ENCODE results near the gene CERS1.

Gene CERS1

DNA sequence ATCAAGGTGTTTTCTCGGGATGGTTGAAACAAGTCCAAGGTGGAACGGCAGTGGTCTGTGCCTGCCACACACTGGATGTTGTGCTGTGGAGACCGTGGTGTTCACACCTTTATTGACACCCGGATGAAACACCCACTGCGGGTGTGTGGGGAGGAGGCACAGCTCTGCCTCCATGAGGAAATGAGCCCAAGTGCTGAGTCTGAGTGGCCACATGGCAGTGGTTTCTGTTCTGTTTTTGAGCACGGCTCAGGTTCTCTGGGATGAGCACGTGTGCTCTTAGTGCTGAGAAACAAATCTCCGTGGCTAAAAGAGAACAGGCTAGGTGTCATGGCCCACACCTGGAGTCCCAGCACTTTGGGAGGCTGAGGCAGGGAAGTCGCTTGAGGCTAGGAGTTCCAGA lies 34.7 kb downstream of the CERS1 start:
- TF ChIP-seq CSDC2 (CRISPR knock-in tag; IDR thresholded peaks at IDR 0.05) (no peak), BACH2 (CRISPR knock-in tag; IDR thresholded peaks at IDR 0.05; ENCODE audit: borderline replicate concordance) (no peak), SNAI2 (CRISPR knock-in tag; IDR thresholded peaks at IDR 0.05) (no peak), ISL1 (CRISPR knock-in tag; IDR thresholded peaks at IDR 0.05) (no peak), RARB (CRISPR knock-in tag; IDR thresholded peaks at IDR 0.05) (no peak), TOX (CRISPR knock-in tag; IDR thresholded peaks at IDR 0.05; ENCODE audit: borderline replicate concordance) (no peak), TCF4 (CRISPR knock-in tag; IDR thresholded peaks at IDR 0.05; ENCODE audit: borderline replicate concordance) (no peak), ZNF565 (CRISPR knock-in tag; conservative IDR thresholded peaks at IDR 0.05; ENCODE audit: low read depth) (no peak), PPARA (CRISPR knock-in tag; IDR thresholded peaks at IDR 0.05; ENCODE audit: borderline replicate concordance) (no peak), ARNTL (CRISPR knock-in tag; IDR thresholded peaks at IDR 0.05; ENCODE audit: borderline replicate concordance, low read depth) (no peak), ZNF8 (CRISPR knock-in tag; IDR thresholded peaks at IDR 0.05) (no peak), ESRRG (CRISPR knock-in tag; IDR thresholded peaks at IDR 0.05) (no peak), ZC3H10 (CRISPR knock-in tag; IDR thresholded peaks at IDR 0.05) (no peak), ZNF70 (CRISPR knock-in tag; IDR thresholded peaks at IDR 0.05) (no peak), ZFP3 (CRISPR knock-in tag; IDR thresholded peaks at IDR 0.05) (no peak)
- TF ChIP-seq, protein P1, sequence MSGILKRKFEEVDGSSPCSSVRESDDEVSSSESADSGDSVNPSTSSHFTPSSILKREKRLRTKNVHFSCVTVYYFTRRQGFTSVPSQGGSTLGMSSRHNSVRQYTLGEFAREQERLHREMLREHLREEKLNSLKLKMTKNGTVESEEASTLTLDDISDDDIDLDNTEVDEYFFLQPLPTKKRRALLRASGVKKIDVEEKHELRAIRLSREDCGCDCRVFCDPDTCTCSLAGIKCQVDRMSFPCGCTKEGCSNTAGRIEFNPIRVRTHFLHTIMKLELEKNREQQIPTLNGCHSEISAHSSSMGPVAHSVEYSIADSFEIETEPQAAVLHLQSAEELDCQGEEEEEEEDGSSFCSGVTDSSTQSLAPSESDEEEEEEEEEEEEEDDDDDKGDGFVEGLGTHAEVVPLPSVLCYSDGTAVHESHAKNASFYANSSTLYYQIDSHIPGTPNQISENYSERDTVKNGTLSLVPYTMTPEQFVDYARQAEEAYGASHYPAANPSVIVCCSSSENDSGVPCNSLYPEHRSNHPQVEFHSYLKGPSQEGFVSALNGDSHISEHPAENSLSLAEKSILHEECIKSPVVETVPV (CRISPR knock-in tag; IDR thresholded peaks at IDR 0.05), result no peak
- TF ChIP-seq, protein P2, sequence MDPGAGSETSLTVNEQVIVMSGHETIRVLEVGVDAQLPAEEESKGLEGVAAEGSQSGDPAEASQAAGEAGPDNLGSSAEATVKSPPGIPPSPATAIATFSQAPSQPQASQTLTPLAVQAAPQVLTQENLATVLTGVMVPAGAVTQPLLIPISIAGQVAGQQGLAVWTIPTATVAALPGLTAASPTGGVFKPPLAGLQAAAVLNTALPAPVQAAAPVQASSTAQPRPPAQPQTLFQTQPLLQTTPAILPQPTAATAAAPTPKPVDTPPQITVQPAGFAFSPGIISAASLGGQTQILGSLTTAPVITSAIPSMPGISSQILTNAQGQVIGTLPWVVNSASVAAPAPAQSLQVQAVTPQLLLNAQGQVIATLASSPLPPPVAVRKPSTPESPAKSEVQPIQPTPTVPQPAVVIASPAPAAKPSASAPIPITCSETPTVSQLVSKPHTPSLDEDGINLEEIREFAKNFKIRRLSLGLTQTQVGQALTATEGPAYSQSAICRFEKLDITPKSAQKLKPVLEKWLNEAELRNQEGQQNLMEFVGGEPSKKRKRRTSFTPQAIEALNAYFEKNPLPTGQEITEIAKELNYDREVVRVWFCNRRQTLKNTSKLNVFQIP (CRISPR knock-in tag; IDR thresholded peaks at IDR 0.05; ENCODE audit: borderline replicate concordance, low read depth), result no peak
- ATAC-seq, result no peak

DNA sequence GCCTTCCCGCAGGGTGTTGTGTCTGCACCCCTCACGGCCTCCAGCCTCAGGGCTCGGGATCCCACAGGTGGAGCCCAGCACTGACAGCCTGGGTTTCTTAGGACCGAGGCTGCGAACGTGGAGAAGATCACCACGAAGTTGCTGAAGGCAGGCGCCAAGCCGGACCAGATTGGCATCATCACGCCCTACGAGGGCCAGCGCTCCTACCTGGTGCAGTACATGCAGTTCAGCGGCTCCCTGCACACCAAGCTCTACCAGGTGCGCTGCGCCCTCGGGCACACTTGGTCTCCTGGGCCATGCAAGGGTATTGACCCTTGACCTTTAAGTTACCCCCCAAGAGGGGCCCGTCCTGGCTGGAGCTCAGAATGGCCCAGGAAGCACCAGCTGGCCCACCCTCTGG lies 35.2 kb downstream of the CERS1 start:
- TF ChIP-seq ZFP3 (CRISPR knock-in tag; IDR thresholded peaks at IDR 0.05) (no peak), GLIS3 (CRISPR knock-in tag; IDR thresholded peaks at IDR 0.05) (no peak), TOX (CRISPR knock-in tag; IDR thresholded peaks at IDR 0.05; ENCODE audit: borderline replicate concordance) (no peak), PPARA (CRISPR knock-in tag; IDR thresholded peaks at IDR 0.05; ENCODE audit: borderline replicate concordance) (no peak), TCF4 (CRISPR knock-in tag; IDR thresholded peaks at IDR 0.05; ENCODE audit: borderline replicate concordance) (no peak), ZFP30 (CRISPR knock-in tag; IDR thresholded peaks at IDR 0.05) (no peak), BACH2 (CRISPR knock-in tag; IDR thresholded peaks at IDR 0.05; ENCODE audit: borderline replicate concordance) (no peak), OSR1 (CRISPR knock-in tag; IDR thresholded peaks at IDR 0.05) (no peak), SNAI2 (CRISPR knock-in tag; IDR thresholded peaks at IDR 0.05) (no peak), ESRRG (CRISPR knock-in tag; IDR thresholded peaks at IDR 0.05) (no peak), CSDC2 (CRISPR knock-in tag; IDR thresholded peaks at IDR 0.05) (no peak), ZNF565 (CRISPR knock-in tag; conservative IDR thresholded peaks at IDR 0.05; ENCODE audit: low read depth) (no peak)
- TF ChIP-seq, protein P2 (CRISPR knock-in tag; IDR thresholded peaks at IDR 0.05; ENCODE audit: borderline replicate concordance, low read depth), result no peak
- ATAC-seq, result no peak

DNA sequence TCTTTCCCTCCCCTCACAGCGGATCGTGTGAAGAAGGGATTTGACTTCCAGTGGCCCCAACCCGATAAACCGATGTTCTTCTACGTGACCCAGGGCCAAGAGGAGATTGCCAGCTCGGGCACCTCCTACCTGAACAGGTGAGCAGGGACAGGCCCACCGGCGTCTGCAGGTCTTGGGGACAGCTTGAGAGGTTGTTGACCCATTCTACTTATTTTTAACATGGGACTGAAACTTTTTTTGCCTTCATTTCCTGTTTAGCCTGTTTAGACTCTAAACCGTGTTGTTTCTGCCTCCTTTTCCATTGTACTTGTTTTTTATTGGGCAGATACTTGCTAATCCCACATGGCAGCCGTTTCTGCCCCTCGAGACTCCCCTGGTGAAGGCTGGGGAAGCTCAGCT lies 35.7 kb downstream of the CERS1 start:
- no peak for ATAC-seq
- no peak for TF ChIP-seq ZNF565 (CRISPR knock-in tag; conservative IDR thresholded peaks at IDR 0.05; ENCODE audit: low read depth)
- no peak for TF ChIP-seq ZC3H10 (CRISPR knock-in tag; IDR thresholded peaks at IDR 0.05)
- TF ChIP-seq PPARA (CRISPR knock-in tag; IDR thresholded peaks at IDR 0.05; ENCODE audit: borderline replicate concordance), result no peak
- TF ChIP-seq OSR1 (CRISPR knock-in tag; IDR thresholded peaks at IDR 0.05), result no peak
- TF ChIP-seq TOX (CRISPR knock-in tag; IDR thresholded peaks at IDR 0.05; ENCODE audit: borderline replicate concordance), result no peak
- no peak for TF ChIP-seq TCF4 (CRISPR knock-in tag; IDR thresholded peaks at IDR 0.05; ENCODE audit: borderline replicate concordance)
- TF ChIP-seq ZFP30 (CRISPR knock-in tag; IDR thresholded peaks at IDR 0.05), result no peak
- TF ChIP-seq SNAI2 (CRISPR knock-in tag; IDR thresholded peaks at IDR 0.05), result no peak
- TF ChIP-seq, protein P2 (CRISPR knock-in tag; IDR thresholded peaks at IDR 0.05; ENCODE audit: borderline replicate concordance, low read depth), result no peak
- TF ChIP-seq, protein P1 (CRISPR knock-in tag; IDR thresholded peaks at IDR 0.05), result no peak
- TF ChIP-seq ZFP3 (CRISPR knock-in tag; IDR thresholded peaks at IDR 0.05), result no peak
- TF ChIP-seq ZNF70 (CRISPR knock-in tag; IDR thresholded peaks at IDR 0.05), result no peak
- TF ChIP-seq BACH2 (CRISPR knock-in tag; IDR thresholded peaks at IDR 0.05; ENCODE audit: borderline replicate concordance), result no peak
- no peak for TF ChIP-seq ARNTL (CRISPR knock-in tag; IDR thresholded peaks at IDR 0.05; ENCODE audit: borderline replicate concordance, low read depth)
- TF ChIP-seq GLIS3 (CRISPR knock-in tag; IDR thresholded peaks at IDR 0.05), result no peak
- TF ChIP-seq, protein P3, sequence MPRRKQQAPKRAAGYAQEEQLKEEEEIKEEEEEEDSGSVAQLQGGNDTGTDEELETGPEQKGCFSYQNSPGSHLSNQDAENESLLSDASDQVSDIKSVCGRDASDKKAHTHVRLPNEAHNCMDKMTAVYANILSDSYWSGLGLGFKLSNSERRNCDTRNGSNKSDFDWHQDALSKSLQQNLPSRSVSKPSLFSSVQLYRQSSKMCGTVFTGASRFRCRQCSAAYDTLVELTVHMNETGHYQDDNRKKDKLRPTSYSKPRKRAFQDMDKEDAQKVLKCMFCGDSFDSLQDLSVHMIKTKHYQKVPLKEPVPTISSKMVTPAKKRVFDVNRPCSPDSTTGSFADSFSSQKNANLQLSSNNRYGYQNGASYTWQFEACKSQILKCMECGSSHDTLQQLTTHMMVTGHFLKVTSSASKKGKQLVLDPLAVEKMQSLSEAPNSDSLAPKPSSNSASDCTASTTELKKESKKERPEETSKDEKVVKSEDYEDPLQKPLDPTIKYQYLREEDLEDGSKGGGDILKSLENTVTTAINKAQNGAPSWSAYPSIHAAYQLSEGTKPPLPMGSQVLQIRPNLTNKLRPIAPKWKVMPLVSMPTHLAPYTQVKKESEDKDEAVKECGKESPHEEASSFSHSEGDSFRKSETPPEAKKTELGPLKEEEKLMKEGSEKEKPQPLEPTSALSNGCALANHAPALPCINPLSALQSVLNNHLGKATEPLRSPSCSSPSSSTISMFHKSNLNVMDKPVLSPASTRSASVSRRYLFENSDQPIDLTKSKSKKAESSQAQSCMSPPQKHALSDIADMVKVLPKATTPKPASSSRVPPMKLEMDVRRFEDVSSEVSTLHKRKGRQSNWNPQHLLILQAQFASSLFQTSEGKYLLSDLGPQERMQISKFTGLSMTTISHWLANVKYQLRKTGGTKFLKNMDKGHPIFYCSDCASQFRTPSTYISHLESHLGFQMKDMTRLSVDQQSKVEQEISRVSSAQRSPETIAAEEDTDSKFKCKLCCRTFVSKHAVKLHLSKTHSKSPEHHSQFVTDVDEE (CRISPR knock-in tag; IDR thresholded peaks at IDR 0.05), result no peak
- no peak for TF ChIP-seq CSDC2 (CRISPR knock-in tag; IDR thresholded peaks at IDR 0.05)
